ENCODE results near the gene LPCAT1. TPM values are rescaled to one million over a fixed set of nuclear protein-coding genes. Genes with fewer than 3 reads are reported as not detected.

The LPCAT1 gene
- total and polyA plus RNA-seq, 2 experiments from 2014 or later = 22.2 to 48.4 TPM

DNA sequence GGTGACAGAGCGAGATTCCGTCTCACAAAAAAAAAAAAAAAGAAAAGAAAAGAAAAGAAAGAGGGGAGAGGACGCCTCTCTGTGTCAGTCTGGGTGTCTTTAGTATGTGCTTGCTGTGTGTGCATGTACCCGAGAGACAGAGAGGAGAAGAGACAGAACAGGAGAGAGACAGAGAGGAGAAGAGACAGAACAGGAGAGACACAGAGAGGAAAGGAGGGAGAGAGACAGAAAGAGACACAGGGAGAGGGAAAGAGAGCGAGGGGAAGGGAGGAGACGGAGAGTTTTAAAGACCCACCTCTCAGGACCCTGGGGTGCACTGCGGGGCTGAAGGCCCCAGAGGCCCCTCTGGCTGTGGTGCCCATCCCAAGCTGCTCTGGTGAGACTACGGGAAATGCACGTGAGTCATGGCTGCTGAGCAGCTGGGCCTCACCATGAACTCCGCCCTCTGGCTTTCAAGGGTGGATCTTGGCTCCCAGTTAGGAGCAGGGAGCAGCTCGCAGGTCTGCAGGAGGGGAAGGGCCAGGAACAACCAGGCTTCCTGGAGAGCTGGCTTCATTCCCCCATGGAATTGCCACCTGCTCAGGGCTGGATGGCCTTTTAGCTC, 86.4 kb downstream of the LPCAT1 start:
- Histone ChIP-seq H4K20me1 (ENCODE audit: insufficient read depth) (no peaks in the 10 kb centered on the region), H3K27me3 (replicated peaks; ENCODE audit: insufficient read depth) (0 out of 2 replicates have a peak, but pooled peaks cover 5% of the 10 kb centered on the region), H3F3A (ENCODE audit: insufficient read depth) (no peaks in the 10 kb centered on the region), H3K4me3 (no peak overlapping the region), H3K4me1 (ENCODE audit: insufficient read depth) (no peaks in the 10 kb centered on the region), H3K4me2 (ENCODE audit: unreplicated experiment) (no peak overlapping the region), H3K36me3 (ENCODE audit: low read depth) (no peaks in the 10 kb centered on the region), H3K9ac (no peak overlapping the region), H3K79me2 (ENCODE audit: insufficient read depth) (no peaks in the 10 kb centered on the region), H3K27ac (no peak overlapping the region), H3K9me3 (ENCODE audit: low read depth) (no peaks in the 10 kb centered on the region), H3K9me2 (ENCODE audit: insufficient read depth) (no peaks in the 10 kb centered on the region), H2AFZ (no peak overlapping the region)
- no peak for TF ChIP-seq EZH2phosphoT487 (IDR thresholded peaks at IDR 0.05; ENCODE audit: insufficient read depth, low read depth)
- no peak for TF ChIP-seq EZH2 (IDR thresholded peaks at IDR 0.05; ENCODE audit: insufficient read depth, poor library complexity, severe bottlenecking)
- in situ Hi-C loops (cut with MboI) = no loop called here
- peak; percentile 61 for DNase-seq
- 39 to 40% methylated on average over 10 to 11 of the region's 11 CpGs for WGBS, 2 experiments (ENCODE audit: low coverage in 1 of 2, low lambda C conversion rate in 2 of 2, missing lambda C conversion rate in 2 of 2)

DNA sequence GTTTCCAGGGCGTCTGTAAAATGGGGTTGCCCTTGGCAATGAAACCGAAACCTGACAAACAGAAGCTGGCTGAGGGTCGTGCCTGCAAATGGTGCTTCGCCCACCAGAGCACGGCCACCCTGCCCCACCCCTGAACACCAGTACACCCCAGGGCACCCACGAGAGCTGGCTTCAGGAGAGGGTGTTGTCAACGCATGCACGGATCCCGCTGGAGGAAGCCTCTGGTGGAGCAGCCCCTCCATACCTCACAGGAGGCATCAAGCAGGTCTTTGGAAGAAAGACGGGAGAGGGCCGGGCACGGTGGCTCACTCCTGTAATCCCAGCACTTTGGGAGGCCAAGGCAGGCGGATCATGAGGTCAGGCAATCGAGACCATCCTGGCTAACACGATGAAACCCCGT, 87.1 kb downstream of the LPCAT1 start:
- Histone ChIP-seq H3K79me2 (ENCODE audit: insufficient read depth) (no peaks in the 10 kb centered on the region), H3K4me2 (ENCODE audit: unreplicated experiment) (no peak overlapping the region), H3F3A (ENCODE audit: insufficient read depth) (no peaks in the 10 kb centered on the region), H2AFZ (no peak overlapping the region), H3K9me2 (ENCODE audit: insufficient read depth) (no peaks in the 10 kb centered on the region), H3K4me3 (no peak overlapping the region), H4K20me1 (ENCODE audit: insufficient read depth) (no peaks in the 10 kb centered on the region), H3K27ac (no peak overlapping the region), H3K9me3 (ENCODE audit: low read depth) (no peaks in the 10 kb centered on the region), H3K9ac (no peak overlapping the region), H3K27me3 (replicated peaks; ENCODE audit: insufficient read depth) (no peaks in the 10 kb centered on the region), H3K36me3 (ENCODE audit: low read depth) (no peaks in the 10 kb centered on the region), H3K4me1 (ENCODE audit: insufficient read depth) (no peaks in the 10 kb centered on the region)
- in situ Hi-C loops (cut with MboI) = no loop called here
- no peak for DNase-seq
- TF ChIP-seq EZH2 (IDR thresholded peaks at IDR 0.05; ENCODE audit: insufficient read depth, poor library complexity, severe bottlenecking) (no peak), EZH2phosphoT487 (IDR thresholded peaks at IDR 0.05; ENCODE audit: insufficient read depth, low read depth) (no peak)
- 56 to 64% methylated on average over 13 to 16 of the region's 16 CpGs for WGBS, 2 experiments (ENCODE audit: low coverage in 1 of 2, low lambda C conversion rate in 2 of 2, missing lambda C conversion rate in 2 of 2)

DNA sequence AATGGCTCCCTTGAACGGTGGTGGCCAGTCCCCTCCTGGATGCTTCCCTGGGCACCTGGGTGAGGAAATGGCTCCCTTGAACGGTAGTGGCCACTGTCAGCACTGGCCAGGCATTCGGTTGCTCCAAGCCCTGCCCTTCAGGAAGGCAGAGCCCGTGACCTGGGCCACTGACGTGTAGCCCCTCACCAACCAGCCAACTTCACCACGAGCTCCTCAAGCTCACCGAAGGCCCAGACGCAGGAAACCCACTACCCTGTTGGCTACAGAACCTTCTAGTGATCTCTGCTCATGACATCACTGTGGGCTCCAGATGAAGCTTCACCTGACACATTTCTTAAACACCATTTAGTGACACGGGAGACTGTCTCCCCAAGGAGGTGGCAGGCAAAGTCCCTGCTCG, 87.7 kb downstream of the LPCAT1 start:
- Histone ChIP-seq H3K9me2 (ENCODE audit: insufficient read depth) (no peaks in the 10 kb centered on the region), H3K9me3 (ENCODE audit: low read depth) (no peaks in the 10 kb centered on the region), H3K27me3 (replicated peaks; ENCODE audit: insufficient read depth) (no peaks in the 10 kb centered on the region), H3K4me1 (ENCODE audit: insufficient read depth) (no peaks in the 10 kb centered on the region), H3K4me3 (no peak overlapping the region), H3F3A (ENCODE audit: insufficient read depth) (no peaks in the 10 kb centered on the region), H3K27ac (no peak overlapping the region), H2AFZ (no peak overlapping the region), H3K9ac (no peak overlapping the region), H3K79me2 (ENCODE audit: insufficient read depth) (no peaks in the 10 kb centered on the region), H3K36me3 (ENCODE audit: low read depth) (no peaks in the 10 kb centered on the region), H3K4me2 (ENCODE audit: unreplicated experiment) (no peak overlapping the region), H4K20me1 (ENCODE audit: insufficient read depth) (no peaks in the 10 kb centered on the region)
- WGBS, 2 experiments (ENCODE audit: low coverage in 1 of 2, low lambda C conversion rate in 2 of 2, missing lambda C conversion rate in 2 of 2) = 51 to 59% methylated on average over 10 of the region's 10 CpGs
- no peak for DNase-seq
- TF ChIP-seq EZH2phosphoT487 (IDR thresholded peaks at IDR 0.05; ENCODE audit: insufficient read depth, low read depth) = no peak
- no peak for TF ChIP-seq EZH2 (IDR thresholded peaks at IDR 0.05; ENCODE audit: insufficient read depth, poor library complexity, severe bottlenecking)
- in situ Hi-C loops (cut with MboI) = no loop called here

GRCh38 chr5:1435369-1435768, 88.4 kb downstream of the LPCAT1 start:
- DNase-seq = no peak
- H3K4me3 ChIP-seq = no peak overlapping the region
- H3K4me2 ChIP-seq (ENCODE audit: unreplicated experiment) = no peak overlapping the region
- TF ChIP-seq EZH2phosphoT487 (IDR thresholded peaks at IDR 0.05; ENCODE audit: insufficient read depth, low read depth) (no peak), EZH2 (IDR thresholded peaks at IDR 0.05; ENCODE audit: insufficient read depth, poor library complexity, severe bottlenecking) (no peak)
- H3F3A ChIP-seq (ENCODE audit: insufficient read depth) = no peaks in the 10 kb centered on the region
- no peak overlapping the region for H2AFZ ChIP-seq
- no peaks in the 10 kb centered on the region for H3K9me2 ChIP-seq (ENCODE audit: insufficient read depth)
- no peaks in the 10 kb centered on the region for H3K36me3 ChIP-seq (ENCODE audit: low read depth)
- WGBS, 2 experiments (ENCODE audit: low coverage in 1 of 2, low lambda C conversion rate in 2 of 2, missing lambda C conversion rate in 2 of 2) = 48 to 50% methylated on average over 2 of the region's 2 CpGs
- no peaks in the 10 kb centered on the region for H3K4me1 ChIP-seq (ENCODE audit: insufficient read depth)
- no peaks in the 10 kb centered on the region for H3K27me3 ChIP-seq (replicated peaks; ENCODE audit: insufficient read depth)
- H3K9me3 ChIP-seq (ENCODE audit: low read depth) = no peaks in the 10 kb centered on the region
- H4K20me1 ChIP-seq (ENCODE audit: insufficient read depth) = no peaks in the 10 kb centered on the region
- H3K79me2 ChIP-seq (ENCODE audit: insufficient read depth) = no peaks in the 10 kb centered on the region
- in situ Hi-C loops (cut with MboI) = no loop called here
- H3K9ac ChIP-seq = no peak overlapping the region
- no peak overlapping the region for H3K27ac ChIP-seq
